Prostate gland (tissue), 2 donors: ENCODE measurements around the gene TNFRSF6B.

Source experiments
- POLR2A ChIP-seq: fragments of 450-650 bp; IDR thresholded peaks from one replicate; pipeline ENCODE4 v1.6.1; 2016; ENCODE audit warnings: antibody characterized with exemption, mild to moderate bottlenecking
- TF ChIP-seq, protein P1 (sequence below), 4 experiments: fragments of 200-600 bp in 2 of 4; fragments of 450-650 bp in 2 of 4; sonication (generic) in 2 of 4; IDR thresholded peaks; 1 replicate in 3 of 4; 2 replicates in 1 of 4; pipeline ENCODE4 v1.5.1; 2016 to 2019; ENCODE audit warnings: antibody characterized with exemption in 4 of 4, mild to moderate bottlenecking in 2 of 4, moderate library complexity in 2 of 4

DNA sequence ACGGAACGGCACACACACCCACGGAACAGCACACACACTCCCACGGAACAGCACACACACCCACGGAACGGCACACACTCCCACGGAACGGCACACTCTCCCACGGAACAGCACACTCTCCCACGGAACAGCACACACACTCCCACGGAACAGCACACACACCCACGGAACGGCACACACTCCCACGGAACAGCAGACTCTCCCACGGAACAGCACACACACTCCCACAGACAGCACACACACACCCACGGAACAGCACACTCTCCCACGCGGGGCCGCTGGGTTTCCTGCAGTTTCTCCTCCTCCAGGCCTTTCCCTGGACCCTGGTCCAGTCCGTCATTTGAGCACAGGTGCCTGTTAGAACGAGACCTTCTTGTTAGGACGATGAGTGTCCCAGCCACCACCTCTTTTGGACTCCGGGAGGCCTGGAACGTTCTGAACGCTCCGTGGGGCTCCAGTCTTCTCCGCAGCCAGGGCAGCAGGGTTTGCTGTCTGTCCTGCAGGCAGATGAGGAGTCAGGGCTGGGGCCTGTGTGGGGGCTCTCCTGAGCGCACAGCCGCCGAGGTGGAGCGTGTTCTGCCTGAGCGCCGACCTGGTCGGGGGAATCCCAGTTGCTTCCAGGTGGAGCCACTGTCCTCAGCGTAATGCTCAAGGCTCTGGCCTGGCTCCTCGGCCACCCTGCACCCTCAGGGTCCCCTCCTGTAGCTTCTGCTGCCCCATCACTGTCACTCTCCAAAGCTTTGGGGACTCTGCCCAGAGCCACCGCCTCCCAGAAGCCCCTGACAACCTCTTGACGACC is 17.6 kb upstream of the TNFRSF6B start:
- TF ChIP-seq, protein P1, sequence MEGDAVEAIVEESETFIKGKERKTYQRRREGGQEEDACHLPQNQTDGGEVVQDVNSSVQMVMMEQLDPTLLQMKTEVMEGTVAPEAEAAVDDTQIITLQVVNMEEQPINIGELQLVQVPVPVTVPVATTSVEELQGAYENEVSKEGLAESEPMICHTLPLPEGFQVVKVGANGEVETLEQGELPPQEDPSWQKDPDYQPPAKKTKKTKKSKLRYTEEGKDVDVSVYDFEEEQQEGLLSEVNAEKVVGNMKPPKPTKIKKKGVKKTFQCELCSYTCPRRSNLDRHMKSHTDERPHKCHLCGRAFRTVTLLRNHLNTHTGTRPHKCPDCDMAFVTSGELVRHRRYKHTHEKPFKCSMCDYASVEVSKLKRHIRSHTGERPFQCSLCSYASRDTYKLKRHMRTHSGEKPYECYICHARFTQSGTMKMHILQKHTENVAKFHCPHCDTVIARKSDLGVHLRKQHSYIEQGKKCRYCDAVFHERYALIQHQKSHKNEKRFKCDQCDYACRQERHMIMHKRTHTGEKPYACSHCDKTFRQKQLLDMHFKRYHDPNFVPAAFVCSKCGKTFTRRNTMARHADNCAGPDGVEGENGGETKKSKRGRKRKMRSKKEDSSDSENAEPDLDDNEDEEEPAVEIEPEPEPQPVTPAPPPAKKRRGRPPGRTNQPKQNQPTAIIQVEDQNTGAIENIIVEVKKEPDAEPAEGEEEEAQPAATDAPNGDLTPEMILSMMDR (IDR thresholded peaks at IDR 0.05): no peak
- no peak for TF ChIP-seq POLR2A
